HG03558 (cell line): ENCODE measurements around the gene ALG2.
"Not testable (repeated sequence)": the region's sequence is repeated elsewhere in the genome, so short reads cannot be mapped to it uniquely, and the experiment has no call there.

ENCODE experiments used
- ATAC-seq: cut with Tn5 transposase; IDR thresholded peaks from one replicate; pipeline ENCODE4 v1.9.1; 2021; ENCODE audit warnings: moderate number of reproducible peaks; ENCODE audit not compliant: unreplicated experiment; ENCODE audit errors: extremely low read depth

The ALG2 gene

GRCh38 chr9:99197124-99197630 is 24.6 kb downstream of the ALG2 start:
- no peak for ATAC-seq

DNA sequence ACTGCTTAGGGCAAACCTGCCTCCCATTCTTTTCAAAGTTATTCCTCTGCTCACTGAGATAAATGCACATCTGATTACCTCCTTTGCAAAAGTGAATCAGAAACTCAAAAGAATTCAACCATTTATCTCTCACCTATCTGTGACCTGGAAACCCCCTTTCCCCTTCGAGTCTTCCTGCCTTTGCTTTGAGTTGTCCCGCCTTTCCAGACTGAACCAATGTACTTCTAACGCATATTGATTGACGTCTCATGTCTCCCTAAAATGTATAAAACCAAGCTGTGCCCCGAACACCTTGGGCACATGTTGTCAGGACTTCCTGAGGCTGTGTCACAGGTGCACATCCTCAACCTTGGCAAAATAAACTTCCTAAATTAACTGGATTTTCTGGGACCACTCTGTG is 25.3 kb downstream of the ALG2 start:
- not testable (repeated sequence) for ATAC-seq

DNA sequence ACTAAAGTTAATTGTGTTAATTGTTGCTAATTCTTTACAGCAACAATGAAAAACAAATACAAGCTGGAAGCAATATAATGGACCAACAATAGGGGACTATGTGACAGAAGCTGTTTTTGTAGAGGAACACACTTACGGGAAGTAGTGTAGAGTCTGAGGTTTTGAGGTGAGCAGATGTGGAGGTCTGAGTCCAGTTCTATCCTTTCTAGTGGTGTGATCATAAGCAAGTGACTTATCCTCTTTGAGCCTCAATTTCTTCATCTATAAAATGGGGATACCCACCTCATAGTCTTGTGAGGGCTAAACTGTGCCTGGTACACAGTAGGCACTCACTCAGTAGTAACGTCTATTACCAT is 28.3 kb downstream of the ALG2 start:
- no peak for ATAC-seq

GRCh38 chr9:99192786-99193465 is 28.8 kb downstream of the ALG2 start:
- ATAC-seq = no peak

DNA sequence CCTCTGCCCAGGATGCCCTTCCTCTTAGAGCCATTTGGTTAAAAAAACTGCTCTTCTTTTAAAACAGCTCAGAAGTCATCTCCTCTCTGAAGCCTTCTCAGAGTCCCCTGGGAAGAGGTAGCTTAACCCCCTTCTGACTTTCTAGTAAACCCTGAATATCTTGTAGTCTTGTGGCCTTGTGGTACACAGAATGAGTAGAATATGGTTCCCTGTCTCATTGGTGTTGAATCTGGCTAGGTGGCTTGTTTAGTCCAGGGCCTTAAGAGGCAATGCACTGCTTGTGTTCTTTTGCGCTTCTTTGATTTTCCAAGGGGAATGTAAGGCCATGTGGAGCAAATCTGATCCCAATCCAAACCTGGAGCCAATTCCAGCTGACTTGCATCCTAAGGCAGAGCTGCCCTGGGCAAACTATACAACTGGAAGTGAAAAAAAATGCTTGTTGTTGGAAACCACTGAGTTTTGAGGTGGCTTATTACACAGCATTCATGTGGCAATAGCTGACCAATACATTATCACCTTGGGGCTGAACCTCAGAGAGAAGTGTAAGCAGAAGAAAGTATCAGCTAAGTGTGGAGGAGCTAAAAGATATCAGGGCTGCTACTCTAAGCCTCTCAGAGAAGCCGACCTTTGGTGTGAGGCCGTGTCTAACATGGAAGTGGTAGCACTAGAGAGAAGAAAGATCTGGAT is 31.0 kb downstream of the ALG2 start:
- no peak for ATAC-seq

GRCh38 chr9:99189887-99190596 is 31.7 kb downstream of the ALG2 start:
- no peak for ATAC-seq

DNA sequence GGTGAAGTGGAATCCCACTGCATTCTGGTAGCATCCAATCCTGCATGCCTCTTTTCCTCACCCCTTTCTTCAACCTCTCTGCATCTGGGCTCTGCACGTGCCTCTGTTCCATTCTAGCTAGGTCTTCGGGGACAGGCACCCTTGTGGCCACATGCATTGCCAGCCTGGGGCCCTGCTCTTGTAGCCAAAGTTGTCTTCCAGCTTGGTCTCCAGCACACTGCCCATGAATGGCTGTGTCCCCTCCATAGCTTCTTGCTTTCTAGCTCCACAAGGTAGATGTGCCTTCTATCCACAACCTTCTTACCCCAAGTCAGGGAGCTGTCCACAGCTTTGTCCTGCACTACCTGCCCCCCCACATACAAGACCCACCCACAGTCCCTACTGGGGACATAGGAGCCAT is 32.6 kb downstream of the ALG2 start:
- ATAC-seq = no peak

DNA sequence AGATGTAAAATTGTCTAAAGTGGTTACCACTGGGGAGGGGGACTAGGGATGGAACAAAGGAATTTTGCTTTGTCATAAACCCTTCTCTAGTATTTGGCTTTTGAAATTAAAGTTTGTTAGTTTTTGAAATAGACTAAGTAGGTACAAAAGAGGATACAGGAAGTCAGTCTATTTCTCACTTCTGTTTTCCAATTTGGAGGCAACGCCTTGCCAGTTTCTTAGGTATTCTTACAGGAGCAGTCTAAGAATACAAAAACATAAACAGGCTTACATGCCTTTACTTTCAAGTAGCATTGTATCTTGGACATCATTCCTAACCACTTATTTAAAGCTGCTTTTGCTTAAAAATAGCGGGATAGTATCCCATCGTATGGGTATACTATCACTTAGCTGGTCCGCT is 34.4 kb downstream of the ALG2 start:
- ATAC-seq = no peak

GRCh38 chr9:99185934-99186333 is 35.8 kb downstream of the ALG2 start:
- no peak for ATAC-seq

DNA sequence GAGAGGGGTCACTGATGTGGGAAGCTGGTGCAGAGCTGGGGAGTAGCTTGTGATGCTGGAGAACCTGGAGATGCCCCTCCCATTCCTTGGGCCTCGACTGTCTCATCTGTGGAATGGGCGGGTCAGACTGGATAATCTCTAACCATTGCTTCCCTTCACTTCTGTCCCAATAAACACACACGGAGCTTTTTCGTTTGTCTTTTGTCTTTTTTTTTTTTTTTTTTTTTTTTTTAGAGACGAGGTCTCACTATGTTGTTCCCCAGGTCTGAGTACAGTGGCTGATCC is 36.5 kb downstream of the ALG2 start:
- no peak for ATAC-seq

GRCh38 chr9:99184475-99185347 is 37.0 kb downstream of the ALG2 start:
- ATAC-seq = no peak

- no peak for ATAC-seq
Observed at GRCh38 chr9:99184110-99184474, 37.6 kb downstream of the ALG2 start.

DNA sequence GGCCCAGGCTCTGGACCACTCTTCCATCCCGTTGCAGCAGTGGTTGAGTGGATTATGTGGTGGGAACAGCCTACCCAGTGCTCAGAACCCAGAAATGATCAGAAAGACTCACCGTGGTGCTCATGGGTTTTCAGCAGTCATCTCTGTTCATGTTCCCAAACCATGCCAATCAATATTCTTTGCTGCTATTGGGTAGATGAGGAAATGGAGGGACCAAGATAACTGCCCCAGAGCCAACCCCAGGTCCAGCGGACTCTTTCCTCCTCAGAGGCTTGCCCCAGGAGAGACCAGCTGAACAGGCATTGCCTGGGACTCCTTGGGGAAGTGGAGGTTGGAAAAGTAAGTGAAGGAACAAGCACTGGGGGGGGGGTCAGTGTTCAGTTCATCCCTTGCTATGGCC is 38.1 kb downstream of the ALG2 start:
- no peak for ATAC-seq

DNA sequence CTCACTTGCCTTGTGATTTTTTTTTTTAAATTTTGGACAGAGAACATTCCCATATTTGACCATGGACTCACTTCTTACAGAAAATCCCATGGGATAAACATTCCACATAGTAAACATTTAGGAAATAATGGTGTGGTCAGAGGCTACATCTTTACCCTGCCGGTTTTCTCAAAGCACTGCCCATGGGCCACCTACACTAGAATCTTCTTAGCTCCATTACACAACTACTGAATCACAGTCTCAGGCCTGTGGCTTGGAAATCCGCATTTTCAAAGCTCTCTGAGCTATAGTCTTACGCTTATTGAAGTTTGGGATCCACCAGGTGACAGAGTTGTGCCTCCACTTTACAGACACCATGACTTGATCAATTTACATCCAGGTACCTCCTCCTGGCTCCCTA is 39.4 kb downstream of the ALG2 start:
- no peak for ATAC-seq

- no peak for ATAC-seq
Observed at GRCh38 chr9:99181621-99182020, 40.1 kb downstream of the ALG2 start.

DNA sequence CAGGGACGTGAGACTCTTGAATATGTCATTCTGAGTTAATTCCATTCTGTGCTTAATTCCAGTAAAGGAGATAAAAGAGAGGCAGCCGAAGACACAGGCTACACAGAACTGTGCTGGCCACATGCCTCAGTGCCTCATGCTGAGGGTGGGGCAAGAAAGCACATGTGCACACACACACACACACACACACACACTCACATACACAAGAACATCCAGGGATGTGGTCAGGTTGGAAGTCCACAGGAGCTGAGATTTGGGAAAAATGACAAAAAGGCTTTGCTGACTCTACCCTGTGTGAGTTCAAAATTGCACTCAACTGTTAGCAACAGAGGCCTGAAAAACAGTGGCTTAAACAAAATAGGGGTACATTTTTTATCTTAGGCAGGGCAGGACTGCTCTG is 40.5 kb downstream of the ALG2 start:
- ATAC-seq = no peak

DNA sequence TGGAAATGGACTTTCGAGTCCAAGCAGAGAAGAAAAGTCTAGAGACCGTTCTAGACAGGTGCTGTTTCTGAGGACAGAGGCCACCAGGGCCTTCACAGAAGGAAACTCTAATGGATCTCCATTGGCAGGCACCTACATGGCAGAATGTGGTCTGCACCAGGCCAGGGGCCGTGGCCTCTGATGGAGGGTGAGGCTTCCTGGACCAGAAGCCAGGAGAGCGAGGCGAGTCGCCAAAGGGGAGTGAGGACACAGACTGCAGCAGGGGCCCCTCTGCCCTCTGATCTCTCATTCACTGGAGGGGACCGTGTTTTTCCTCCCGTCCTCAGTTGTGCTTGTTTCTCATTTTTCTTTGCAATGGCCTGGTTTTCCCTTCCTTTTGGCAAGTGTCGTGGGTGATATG is 41.1 kb downstream of the ALG2 start:
- ATAC-seq = no peak

- no peak for ATAC-seq
Observed at GRCh38 chr9:99180199-99180598, 41.5 kb downstream of the ALG2 start.

GRCh38 chr9:99178912-99179872 is 42.5 kb downstream of the ALG2 start:
- no peak for ATAC-seq
